Globus pallidus (tissue), 1 donor: Measurements from ENCODE around the gene DOCK6.
"Not testable (repeated sequence)": the region's sequence is repeated elsewhere in the genome, so short reads cannot be mapped to it uniquely, and the experiment has no call there.

ENCODE experiments used
- DNase-seq: peaks from one replicate; pipeline ENCODE4 v3.0.0-alpha.2; 2015; ENCODE audit warnings: low spot score

The DOCK6 gene

DNA sequence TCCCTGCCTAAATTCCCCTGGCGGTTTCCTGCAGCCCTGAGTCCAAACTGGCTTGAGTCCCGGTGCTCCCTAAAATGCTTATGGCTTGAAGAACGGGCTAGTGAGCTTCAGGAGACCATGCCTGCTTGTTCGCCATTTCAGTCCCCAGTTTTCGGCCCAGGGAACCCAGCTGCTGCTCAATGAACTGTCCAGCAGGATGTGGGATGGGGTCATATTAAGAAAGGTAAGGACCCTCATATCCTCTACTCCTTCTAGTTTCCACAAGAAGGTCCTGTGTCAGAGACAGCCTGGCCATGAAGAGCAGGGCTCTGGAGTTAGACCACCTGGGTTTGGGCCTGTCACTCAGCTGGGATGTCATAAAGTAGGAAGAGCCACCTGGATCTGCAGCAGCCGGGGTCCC, 89.7 kb downstream of the DOCK6 start:
- DNase-seq, result no peak

DNA sequence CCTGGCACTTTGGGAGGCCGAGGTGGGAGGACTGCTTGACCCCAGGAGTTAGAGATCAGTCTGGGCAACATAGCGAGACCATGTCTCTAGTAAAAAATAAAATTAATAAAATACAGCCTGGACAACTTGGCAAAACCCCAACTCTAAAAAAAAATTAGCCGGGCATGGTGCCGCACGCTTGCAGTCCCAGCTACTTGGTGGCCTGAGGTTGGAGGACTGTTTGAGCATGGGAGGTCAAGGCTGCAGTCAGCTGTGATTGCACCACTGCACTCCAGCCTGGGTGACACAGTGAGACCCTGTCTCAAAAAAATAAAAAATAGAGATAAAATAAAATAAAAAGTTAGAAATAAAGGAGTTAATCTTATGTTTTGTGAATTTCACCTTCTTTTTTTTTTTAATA, 91.2 kb downstream of the DOCK6 start:
- DNase-seq, result no peak

DNA sequence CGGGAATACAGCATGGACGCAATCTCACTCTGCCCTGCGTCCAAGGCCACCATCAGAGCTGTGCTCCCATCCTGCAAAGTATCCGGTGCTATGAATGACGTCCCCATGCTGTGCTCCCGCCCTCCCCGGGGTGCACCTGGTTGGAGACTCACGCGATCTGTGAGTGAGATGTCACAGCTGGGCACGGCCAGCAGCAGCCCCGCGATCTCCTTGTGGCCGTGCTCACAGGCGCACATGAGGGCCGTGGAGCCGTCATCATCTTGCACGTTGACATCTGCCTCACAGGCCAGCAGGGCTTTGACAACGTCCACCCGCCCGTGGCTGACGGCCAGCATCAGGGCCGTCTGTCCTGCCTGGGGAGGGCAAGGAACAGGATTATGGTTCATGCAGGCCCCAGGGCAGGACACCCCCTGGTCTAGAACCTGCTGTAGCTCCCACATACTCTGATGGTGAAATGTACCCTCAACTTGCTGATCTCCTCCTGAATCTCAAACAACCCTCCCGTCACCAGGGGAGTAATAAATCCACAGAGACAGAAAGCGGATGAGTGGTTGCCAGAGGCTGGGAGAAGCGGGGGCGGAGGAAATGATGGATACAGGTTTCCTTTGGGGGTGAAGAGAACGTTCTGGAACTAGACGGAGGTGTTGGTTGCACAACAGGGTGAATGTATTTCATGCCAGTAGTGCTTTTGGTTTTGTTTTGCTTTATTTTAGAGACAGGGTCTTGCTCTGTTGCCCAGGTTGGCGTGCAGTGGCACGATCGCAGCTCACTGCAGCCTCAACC, 92.2 kb downstream of the DOCK6 start:
- no peak for DNase-seq

DNA sequence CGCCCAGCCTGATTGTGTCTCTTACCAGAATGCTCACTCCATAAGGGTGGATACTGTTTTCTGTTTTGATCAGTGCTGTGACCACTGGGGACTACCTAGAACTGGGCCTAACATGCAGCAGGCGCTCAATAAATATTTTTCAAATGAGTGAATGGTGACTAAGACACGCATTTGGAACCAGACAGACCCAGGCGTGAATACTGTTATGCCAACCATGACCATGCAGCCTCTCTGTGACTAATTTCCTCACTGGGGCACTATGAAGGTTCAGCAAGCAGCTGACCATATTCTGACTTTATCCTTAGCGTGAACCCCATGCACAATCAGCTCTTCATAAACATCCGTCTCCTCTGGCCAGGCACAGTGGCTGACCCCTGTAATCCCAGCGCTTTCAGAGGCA, 93.8 kb downstream of the DOCK6 start:
- DNase-seq, result no peak

DNA sequence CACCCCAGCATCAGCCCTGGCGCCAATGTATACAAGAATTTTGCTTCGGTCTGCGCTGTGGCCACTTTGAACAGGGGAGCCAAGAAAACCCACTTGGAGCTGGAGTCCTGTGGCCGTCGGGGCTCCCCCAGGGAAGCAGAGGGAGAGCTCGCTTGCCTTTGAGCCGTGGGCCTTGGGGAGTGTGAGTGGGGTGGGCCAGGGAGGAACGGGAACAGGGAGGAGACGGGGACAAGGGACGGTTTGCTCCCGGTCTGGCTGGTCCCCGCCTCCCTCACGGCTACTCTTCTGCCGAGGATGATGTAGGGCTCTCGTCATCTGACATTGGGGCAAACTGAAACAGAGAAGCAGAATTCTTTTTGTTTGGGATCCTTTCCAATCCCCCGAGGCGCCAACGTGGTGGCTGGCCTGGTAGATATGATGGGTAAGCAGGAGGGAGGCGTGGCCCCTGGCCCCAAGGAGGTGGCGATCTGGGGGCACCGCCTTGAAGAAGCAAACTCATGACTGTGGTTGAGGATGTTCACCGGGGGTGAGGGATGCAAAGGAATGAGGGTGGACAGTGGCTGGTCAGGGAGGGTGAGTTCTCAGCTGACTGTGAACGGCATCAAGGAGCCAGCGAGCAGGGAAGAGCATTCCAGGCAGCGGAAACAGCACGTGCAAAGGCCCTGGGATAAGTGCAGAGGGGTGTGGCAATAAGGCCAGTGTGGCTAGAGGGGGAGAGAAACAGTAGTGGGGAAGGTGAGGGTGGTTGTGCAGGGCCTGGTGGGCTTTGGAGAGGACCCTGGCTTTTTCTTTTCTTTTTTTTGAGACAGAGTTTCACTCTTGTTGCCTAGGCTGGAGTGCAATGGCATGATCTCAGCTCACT, 95.8 kb downstream of the DOCK6 start:
- no peak for DNase-seq

DNA sequence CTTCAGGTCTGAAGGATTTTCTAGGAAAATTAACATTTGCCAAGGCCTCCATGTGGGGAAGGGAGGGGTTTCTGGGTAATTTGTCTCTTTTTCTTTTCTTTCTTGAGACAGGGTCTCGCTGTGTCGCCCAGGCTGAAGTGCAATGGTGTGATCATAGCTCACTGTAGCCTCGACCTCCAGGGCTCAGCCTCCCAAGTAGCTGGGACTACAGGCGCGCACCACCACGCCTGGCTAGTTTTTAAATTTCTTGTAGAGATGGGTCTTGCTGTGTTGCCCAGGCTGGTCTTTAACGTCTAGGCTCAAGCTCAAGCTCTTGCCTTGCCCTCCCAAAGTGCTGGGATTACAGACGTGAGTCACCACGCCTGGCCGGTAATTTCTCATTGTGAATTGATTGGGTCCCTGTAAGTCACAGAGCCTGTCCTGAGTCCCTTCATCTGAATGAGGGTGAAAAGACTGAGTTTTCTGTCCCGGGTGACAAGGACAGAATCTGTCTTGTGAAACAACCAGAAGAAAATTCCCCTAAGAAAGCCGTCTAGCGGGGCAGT, 96.8 kb downstream of the DOCK6 start:
- DNase-seq, result no peak

DNA sequence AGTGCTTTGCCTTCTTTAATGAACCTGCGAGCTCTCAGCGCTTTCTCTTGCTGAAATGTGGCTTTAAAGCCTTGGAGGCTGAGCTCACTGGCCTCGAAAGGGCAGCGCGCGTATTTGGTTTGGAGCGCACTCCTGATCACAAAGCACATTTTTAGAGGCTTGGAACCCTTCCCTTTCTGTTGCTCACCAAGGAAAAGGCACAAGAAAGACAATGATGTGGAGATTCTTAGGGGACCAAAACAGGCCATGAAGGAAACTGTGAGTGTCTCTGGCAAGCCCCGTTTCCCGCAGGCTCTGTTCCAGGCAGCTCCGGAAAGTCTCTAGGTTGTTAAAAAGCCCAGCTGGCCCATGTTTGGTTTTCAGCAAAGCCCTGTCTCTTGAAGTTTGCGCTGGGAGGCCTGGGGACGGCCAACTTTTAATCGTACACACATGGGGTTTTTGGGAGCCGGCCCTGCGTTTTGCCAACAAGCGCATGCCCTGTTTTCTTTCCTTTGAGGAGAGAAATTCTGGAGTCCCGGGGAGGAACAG, 97.4 kb downstream of the DOCK6 start:
- peak; percentile 62 for DNase-seq

DNA sequence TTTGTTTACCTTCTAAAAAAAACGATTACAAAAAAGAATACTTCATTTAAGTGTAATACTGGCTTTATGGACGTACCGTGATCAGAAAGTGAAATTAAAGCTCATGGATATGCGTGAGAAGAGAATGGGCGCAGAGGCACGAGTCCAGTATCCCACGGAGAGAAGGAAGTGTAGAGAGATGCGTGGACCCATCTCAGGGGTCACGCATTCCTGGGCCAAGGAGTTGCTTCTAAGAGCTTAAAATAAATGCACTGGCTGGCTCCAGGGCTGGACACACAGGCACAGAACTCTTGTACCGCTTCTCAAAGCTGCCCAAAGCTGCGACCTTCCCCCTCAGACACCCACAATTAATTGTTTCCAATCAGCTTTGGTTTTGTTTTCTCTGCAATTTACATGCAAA, 98.0 kb downstream of the DOCK6 start:
- no peak for DNase-seq

DNA sequence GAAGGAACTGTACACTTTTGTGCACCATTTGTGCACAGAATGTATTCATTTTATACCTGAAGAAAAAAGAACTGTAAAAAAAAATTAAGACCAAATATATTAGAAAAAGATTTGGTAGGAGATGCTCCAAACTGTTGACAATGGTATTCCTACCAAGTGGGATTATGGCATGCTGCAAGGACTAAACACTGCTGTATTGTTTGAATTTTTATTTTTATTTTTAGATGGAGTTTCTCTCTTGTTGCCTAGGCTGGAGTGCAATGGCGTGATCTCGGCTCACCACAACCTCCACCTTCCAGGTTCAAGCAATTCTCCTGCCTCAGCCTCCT, 101.9 kb downstream of the DOCK6 start:
- DNase-seq, result not testable (repeated sequence)

DNA sequence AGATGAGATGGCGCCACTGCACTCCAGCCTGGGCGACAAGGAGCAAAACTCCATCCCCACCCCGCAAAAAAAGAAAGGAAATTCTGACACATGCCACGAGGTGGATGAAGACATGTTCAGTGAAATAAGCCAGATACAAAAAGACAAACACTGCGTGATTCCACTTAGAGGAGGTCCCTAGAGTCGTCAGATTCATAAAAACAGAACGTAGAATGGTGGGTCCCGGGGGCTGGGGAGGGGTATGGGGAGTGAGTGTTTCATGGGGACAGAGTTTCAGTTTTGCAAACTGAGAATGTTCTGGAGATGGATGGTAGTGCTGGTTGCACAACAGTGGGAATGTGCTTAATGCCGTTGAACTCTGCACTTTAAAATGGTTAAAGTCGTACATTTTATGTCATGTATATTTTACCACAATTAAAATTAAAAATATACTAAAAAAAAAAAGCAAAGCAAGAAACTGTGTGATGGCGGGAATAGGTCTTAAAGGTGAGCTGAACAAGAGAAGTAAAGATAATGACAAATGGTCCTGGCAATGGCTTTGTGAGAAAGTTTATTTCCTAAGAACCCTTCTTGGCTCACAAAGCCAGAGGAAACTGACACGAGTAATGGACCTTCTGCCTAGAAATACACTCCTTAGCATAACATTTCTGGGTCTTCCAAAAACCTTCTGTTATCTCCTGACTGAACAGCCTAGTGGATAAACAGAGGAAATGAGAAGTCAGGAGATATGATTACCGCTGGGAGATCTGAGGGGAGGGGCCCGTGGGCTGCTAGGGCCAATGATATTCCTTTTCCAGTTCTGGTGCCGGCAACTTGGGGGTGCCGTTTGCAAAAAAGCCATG, 102.5 kb downstream of the DOCK6 start:
- no peak for DNase-seq

DNA sequence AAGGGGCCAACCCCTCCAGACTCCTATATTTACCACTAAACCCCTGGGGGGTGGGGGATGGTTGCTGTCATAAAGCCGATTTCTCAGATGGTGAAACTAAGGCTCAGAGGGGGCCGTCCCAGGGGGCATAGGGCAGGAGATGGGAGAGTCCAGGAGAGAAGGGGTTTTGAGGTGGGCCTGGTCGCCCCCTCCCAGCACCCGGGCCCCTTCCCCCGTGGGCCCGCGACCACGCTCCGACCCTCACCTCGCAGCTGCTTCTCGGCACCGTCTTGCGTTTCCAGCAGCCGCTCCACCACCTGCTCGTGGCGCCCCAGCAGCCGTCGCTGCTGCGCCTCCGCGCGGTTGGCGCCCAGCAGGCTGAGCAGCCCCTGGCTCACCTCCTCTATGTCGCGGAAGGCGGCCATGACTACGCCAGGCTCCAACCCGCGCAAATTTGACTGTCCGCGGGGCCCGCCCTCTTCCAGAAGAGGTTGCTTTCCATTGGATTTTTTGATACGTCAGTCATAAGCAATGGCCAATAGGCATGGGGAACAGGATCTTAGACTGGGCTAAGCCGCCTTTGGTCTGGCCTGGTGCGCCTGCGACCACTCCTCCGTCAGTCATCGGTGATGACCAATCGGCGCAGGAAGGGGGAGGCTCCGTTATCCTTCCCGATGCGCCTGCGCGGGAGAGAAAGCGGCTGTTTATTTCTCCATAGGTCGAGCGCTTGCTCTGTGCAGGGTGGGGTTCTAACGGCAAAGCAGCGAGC, 106.8 kb downstream of the DOCK6 start, which contains the start of gene SPC24:
Gene SPC24 (minus strand): TSS at position 410 of the 748 bp plus-strand sequence. CDS start 6 bp downstream, at position 404.
- DNase-seq, result peak; percentile 98

DNA sequence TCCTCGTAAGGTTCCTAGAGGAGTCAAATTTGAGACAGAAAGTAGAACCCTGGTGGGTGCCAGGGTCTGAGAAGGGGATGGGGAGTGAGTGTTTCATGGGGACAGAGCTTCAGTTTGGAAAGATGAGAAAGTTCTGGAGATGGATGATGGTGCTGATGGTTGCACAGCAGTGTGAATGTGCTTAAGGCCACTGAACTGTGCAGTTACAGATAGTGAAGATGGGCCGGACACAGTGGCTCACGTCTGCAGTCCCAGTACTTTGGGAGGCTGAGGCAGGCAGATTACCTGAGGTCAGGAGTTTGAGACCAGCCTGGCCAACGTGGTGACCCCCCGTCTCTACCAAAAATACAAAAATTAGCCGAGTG, 107.7 kb downstream of the DOCK6 start:
- DNase-seq, result no peak

DNA sequence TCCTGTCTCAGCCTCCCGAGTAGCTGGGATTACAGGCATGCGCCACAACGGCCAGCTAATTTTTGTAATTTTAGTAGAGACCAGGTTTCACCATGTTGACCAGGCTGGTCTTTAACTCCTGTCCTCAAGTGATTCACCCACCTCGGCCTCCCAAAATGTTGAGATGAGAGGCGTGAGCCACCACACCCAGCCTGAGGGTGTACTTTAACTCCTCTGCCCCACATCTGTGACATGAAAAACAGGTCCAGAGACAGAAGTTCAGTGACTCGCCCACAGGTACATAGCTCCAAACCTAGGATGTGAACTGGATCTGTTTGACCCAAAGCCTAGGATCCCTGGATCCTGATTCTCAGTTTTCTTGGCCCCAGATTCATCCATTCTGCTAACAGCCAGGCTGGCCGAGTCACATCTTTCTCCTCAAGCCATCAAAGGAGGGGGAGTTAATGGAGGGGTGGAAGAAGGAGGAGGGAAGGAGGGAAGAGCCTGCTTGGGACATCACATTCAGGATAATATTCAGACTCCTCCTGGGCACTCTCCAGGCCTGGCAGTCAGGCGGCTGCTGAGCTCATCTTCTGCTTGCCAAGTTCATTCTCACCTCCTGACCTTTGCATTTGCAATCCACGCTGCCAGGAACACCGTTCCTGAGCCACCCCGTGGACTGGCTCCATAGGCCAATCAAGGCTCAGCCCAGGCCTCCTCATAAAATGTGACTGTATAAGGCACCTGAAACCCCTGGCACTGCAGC, 109.8 kb downstream of the DOCK6 start:
- no peak for DNase-seq

DNA sequence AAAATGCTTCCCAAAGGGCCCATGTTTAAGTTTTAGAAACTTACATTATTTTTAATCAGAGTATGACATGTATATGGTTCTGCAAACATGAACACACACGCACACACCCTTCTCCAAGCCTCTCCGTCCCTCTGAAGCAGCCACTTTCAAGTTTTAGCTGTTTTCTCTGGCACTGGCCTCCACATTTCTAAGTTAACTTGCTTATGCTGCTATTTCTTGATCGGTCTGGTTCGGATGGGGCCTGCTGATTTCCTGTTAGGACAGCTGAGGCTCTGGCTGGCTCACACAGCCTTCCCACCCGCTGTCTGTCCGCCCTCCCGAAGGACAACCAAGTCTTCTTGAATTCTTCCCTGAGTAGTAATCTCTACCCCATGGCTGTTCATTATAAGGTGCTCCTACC, 111.1 kb downstream of the DOCK6 start:
- DNase-seq, result no peak
